HG02973 (cell line): Measurements from ENCODE around the gene ORC3.
"Not testable (repeated sequence)": the region's sequence is repeated elsewhere in the genome, so short reads cannot be mapped to it uniquely, and the experiment has no call there.

ENCODE experiments used
- ATAC-seq: cut with Tn5 transposase; IDR thresholded peaks from one replicate; pipeline ENCODE4 v1.9.1; 2021; ENCODE audit warnings: moderate library complexity; ENCODE audit not compliant: unreplicated experiment

The ORC3 gene

GRCh38 chr6:87658516-87658915, 68.6 kb downstream of the ORC3 start:
- ATAC-seq: no peak

GRCh38 chr6:87660226-87660911, 70.4 kb downstream of the ORC3 start:
- ATAC-seq: no peak

GRCh38 chr6:87661016-87661415, 71.1 kb downstream of the ORC3 start:
- ATAC-seq: no peak

GRCh38 chr6:87661503-87661902, 71.6 kb downstream of the ORC3 start:
- no peak for ATAC-seq

- ATAC-seq: no peak
Observed at GRCh38 chr6:87663434-87663833, 73.5 kb downstream of the ORC3 start.

GRCh38 chr6:87664921-87665485, 75.1 kb downstream of the ORC3 start:
- no peak for ATAC-seq

- no peak for ATAC-seq
Observed at GRCh38 chr6:87667032-87667431, 77.1 kb downstream of the ORC3 start.

GRCh38 chr6:87668013-87668412, 78.1 kb downstream of the ORC3 start:
- ATAC-seq: no peak

- no peak for ATAC-seq
Observed at GRCh38 chr6:87669051-87669450, 79.1 kb downstream of the ORC3 start.

GRCh38 chr6:87670707-87671106, 80.8 kb downstream of the ORC3 start:
- no peak for ATAC-seq

GRCh38 chr6:87671555-87672029, 81.7 kb downstream of the ORC3 start:
- ATAC-seq: no peak

- no peak for ATAC-seq
Observed at GRCh38 chr6:87672641-87673040, 82.7 kb downstream of the ORC3 start.

- ATAC-seq: no peak
Observed at GRCh38 chr6:87673237-87673636, 83.3 kb downstream of the ORC3 start.

GRCh38 chr6:87674290-87674689, 84.4 kb downstream of the ORC3 start:
- no peak for ATAC-seq

GRCh38 chr6:87675004-87675681, 85.2 kb downstream of the ORC3 start:
- ATAC-seq: no peak

GRCh38 chr6:87682310-87682709, 92.4 kb downstream of the ORC3 start:
- ATAC-seq: peak; percentile 58

GRCh38 chr6:87683890-87684289, 94.0 kb downstream of the ORC3 start:
- no peak for ATAC-seq

GRCh38 chr6:87684895-87685654, 95.1 kb downstream of the ORC3 start:
- ATAC-seq: no peak

- ATAC-seq: not testable (repeated sequence)
Observed at GRCh38 chr6:87686636-87687205, 96.8 kb downstream of the ORC3 start.

GRCh38 chr6:87687296-87687695, 97.4 kb downstream of the ORC3 start:
- no peak for ATAC-seq

GRCh38 chr6:87687893-87688292, 98.0 kb downstream of the ORC3 start:
- not testable (repeated sequence) for ATAC-seq
